GM15510 (cell line): ENCODE results near the gene KMT2B.

Source experiments
- POLR2A ChIP-seq: IDR thresholded peaks from 3 replicates; pipeline ENCODE4 v1.6.1; 2011; ENCODE audit warnings: borderline replicate concordance; ENCODE audit not compliant: insufficient read length; ENCODE audit errors: extremely low read depth

The KMT2B gene

DNA sequence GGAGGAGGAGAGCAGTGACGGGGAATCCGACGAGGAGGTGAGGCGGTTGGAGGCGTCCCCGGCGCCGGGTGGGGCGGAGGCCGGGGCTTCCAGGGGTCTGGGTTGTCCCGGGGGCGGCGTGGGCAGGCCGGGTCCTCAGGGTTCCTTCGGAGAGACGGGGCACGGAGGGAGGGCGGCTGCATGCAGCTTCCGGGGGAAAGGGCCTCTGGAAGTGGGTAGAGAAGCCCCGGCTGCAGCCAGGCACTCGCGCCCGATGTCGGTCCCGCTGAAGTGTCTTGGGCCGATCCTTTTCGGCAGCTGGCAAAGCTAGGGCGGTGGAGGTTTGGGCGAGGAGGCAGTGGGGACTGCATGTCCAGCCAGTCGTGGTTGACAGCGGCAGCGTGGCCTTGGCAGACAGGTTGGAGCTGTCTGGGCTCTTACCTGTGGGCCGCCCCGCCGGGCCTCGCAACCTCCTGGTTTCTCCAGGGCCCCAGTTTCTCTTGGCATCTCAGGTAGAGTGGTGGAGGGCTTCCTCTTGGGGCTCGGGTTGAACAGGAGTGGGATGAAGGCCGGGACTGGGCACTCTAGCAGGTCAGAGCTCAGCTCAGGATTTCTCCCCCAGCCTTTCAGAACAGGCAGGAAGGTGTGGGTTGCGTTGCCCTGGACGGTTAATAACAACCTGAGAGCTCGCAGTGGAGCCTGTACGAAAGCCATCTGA lies 690 bp downstream of the KMT2B start:
- TF ChIP-seq POLR2A: peak; percentile 7

DNA sequence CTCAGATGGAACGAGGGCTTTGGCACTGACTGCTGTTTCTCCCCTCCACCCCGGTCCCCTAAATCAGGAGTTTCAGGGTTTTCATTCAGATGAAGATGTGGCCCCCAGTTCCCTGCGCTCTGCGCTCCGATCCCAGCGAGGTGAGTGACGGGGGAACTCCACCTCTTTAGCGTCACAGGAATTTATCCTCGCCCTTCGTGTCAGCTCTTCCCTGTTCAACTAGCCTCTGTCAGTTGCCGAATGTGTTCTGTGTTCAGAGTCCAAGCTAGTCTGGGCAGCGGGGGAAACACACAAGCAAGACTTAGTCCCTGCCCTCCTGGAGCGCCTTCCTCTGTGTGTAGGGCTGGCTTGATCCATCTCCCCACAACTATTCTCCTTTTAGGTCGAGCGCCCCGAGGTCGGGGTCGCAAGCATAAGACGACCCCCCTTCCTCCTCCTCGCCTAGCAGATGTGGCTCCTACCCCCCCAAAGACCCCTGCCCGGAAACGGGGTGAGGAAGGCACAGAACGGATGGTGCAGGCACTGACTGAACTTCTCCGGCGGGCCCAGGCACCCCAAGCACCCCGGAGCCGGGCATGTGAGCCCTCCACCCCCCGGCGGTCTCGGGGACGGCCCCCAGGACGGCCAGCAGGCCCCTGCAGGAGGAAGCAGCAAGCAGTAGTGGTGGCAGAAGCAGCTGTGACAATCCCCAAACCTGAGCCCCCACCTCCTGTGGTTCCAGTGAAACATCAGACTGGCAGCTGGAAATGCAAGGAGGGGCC lies 1.8 kb downstream of the KMT2B start:
- TF ChIP-seq POLR2A: no peak

DNA sequence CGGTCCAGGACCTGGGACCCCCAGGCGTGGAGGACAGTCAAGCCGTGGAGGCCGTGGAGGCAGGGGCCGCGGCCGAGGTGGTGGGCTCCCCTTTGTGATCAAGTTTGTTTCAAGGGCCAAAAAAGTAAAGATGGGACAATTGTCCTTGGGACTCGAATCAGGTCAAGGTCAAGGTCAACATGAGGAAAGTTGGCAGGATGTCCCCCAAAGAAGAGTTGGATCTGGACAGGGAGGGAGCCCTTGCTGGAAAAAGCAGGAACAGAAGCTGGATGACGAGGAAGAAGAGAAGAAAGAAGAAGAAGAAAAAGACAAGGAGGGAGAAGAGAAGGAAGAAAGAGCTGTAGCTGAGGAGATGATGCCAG lies 2.3 kb downstream of the KMT2B start:
- no peak for TF ChIP-seq POLR2A

DNA sequence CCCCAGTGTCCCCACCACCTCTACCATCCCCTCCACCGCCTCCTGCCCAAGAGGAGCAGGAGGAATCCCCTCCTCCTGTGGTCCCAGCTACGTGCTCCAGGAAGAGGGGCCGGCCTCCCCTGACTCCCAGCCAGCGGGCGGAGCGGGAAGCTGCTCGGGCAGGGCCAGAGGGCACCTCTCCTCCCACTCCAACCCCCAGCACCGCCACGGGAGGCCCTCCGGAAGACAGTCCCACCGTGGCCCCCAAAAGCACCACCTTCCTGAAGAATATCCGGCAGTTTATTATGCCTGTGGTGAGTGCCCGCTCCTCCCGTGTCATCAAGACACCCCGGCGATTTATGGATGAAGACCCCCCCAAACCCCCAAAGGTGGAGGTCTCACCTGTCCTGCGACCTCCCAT lies 2.8 kb downstream of the KMT2B start:
- TF ChIP-seq POLR2A: no peak

DNA sequence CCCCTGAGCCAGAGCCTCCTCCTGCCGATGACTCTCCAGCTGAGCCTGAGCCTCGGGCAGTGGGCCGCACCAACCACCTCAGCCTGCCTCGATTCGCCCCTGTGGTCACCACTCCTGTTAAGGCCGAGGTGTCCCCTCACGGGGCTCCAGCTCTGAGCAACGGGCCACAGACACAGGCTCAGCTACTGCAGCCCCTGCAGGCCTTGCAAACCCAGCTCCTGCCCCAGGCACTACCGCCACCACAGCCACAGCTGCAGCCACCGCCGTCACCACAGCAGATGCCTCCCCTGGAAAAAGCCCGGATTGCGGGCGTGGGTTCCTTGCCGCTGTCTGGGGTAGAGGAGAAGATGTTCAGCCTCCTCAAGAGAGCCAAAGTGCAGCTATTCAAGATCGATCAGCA lies 3.6 kb downstream of the KMT2B start:
- no peak for TF ChIP-seq POLR2A

DNA sequence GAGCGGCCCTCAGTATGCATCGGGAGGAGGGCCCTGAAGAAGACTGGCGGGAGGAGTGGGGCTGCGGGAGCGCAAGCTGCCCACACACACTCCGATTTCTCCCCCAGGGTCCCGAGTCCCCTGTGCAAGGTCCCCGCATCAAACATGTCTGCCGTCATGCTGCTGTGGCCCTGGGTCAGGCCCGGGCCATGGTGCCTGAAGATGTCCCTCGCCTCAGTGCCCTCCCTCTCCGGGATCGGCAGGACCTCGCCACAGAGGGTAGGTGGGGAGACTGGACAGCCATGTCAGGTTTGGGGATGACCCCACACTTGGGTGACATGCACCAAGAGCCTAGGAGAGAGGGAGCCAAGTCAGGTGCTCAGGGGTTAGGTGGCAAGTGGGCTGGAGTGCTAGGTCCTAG lies 4.7 kb downstream of the KMT2B start:
- TF ChIP-seq POLR2A: no peak

DNA sequence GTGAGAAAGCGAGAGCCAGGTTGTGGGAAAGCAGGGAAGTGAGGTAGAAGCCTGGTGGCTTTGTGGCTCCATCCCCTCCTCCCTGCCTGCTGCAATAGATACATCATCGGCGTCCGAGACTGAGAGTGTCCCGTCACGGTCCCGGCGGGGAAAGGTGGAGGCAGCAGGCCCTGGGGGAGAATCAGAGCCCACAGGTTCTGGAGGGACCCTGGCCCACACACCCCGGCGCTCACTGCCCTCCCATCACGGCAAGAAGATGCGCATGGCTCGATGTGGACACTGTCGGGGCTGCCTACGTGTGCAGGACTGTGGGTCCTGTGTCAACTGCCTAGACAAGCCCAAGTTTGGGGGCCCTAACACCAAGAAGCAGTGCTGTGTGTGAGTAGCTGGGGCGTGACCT lies 5.1 kb downstream of the KMT2B start:
- no peak for TF ChIP-seq POLR2A

DNA sequence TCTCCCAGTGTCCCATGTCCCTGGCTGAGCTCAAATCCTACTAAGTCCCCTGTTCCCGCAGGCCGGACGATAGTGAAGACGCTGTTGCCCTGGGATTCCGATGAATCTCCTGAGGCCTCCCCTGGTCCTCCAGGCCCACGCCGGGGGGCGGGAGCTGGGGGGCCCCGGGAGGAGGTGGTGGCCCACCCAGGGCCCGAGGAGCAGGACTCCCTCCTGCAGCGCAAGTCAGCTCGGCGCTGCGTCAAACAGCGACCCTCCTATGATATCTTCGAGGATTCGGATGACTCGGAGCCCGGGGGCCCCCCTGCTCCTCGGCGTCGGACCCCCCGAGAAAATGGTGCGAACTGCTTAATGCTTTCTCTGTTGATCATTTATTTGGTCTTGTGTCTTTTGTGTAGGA lies 5.9 kb downstream of the KMT2B start:
- no peak for TF ChIP-seq POLR2A

DNA sequence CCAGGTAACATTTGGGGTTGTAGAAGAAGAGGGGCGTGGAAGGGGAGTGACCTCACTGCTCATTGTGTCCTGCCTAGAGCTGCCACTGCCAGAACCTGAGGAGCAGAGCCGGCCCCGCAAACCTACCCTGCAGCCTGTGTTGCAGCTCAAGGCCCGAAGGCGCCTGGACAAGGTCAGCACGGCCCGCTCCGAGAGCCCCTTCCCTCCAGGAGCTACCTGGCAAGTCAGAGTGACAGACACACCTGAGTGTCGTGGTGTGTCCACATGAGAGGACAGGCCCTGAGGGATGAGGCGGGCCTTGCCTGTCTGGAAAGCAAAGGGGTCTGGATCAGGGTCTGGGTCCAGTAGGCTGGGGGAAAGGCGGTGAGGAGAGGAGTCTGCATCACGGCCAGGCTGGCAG lies 6.8 kb downstream of the KMT2B start:
- no peak for TF ChIP-seq POLR2A

DNA sequence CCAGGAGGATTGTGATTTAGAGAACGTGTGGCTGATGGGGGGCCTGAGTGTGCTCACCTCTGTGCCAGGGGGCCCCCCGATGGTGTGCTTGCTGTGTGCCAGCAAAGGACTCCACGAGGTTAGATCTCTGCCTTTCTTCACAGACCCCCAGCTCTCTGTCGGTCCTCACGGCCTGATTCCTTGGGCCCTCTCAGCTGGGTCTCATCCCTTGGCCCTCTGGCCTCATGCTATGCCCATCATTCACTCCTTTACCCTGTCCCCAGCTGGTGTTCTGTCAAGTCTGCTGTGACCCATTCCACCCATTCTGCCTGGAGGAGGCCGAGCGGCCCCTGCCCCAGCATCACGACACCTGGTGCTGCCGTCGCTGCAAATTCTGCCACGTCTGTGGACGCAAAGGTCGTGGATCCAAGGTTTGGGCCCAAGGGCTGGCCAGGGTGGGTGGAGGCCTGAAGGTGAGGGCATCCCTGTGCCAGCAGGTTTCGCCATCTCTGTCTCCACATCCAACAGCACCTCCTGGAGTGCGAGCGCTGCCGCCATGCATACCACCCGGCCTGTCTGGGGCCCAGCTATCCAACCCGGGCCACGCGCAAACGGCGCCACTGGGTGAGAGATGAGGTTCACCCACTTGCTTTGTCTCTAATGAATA lies 7.5 kb downstream of the KMT2B start:
- TF ChIP-seq POLR2A: no peak

DNA sequence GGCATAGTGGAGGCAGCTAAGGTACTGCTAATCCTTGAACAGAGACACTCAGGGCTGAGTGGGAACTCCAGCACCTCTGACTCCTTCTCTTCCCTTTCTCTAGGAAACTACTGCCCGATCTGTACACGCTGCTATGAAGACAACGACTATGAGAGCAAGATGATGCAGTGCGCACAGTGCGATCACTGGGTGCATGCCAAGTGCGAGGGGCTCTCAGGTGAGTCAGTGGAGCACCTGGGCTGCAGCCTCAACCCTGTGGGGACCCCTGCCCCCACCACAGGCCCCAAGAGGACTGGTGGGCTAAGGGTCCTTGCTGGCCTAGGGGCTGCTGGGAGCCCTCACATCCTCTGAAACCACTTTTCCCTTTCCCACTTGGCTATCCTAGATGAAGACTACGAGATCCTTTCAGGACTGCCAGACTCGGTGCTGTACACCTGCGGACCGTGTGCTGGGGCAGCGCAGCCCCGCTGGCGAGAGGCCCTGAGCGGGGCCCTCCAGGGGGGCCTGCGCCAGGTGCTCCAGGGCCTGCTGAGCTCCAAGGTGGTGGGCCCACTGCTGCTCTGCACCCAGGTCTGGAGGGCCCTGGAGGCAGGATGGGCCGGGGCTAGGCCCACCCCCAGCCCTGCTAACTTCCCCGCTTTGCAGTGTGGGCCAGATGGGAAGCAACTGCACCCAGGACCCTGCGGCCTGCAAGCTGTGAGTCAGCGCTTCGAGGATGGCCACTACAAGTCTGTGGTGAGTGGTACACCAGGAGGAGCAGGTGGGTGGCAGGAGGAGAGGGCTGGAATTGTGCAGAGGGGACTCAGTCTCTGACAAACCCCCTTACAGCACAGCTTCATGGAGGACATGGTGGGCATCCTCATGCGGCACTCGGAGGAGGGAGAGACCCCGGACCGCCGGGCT lies 9.5 kb downstream of the KMT2B start:
- TF ChIP-seq POLR2A: no peak

DNA sequence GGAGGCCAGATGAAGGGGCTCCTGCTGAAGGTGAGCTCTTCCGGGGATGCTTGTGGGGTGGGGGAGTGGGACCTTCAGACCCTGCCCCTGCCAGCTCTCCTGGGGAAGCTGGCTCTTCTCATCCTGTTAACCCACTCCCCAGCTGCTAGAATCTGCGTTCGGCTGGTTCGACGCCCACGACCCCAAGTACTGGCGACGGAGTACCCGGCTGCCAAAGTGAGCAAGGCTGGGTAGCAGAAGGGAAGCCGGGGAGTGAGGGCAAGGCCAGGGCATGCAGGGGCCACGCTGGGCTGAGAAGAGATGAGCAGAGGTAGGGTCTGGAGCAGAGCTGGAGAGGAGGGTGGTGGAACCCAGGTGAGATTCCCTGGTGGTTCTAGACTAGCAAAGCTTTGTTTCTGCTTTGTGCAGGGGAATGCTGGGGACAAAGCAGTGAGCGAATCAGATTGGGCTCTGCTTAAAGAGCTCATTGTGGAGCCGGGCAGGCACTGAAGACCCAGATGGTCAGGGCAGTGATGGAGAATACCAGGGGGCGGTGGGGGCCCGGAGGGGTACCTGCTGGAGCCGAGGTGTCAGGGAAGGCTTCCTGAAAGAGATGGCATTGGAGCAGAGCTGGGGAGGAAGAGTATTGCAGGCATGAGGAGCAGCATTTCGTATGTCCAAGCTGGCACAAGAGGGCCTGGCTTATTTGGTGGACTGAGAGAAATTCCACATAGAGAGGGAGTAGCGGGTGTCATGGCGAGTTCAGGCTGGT lies 10.3 kb downstream of the KMT2B start:
- no peak for TF ChIP-seq POLR2A

DNA sequence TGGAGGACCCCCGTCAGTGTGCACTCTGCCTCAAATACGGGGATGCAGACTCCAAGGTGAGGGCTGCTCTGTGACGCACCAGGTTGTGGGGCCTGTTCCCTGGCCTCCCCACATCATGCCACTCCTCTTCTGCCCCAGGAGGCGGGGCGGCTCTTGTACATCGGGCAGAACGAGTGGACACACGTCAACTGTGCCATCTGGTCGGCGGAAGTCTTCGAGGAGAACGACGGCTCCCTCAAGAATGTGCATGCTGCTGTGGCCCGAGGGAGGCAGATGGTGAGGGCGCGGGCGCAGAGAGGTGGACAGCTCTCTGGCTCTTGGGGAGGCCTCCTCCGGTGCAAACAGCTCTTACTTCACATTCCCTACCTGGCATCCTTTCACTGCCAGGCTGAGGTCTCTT lies 11.2 kb downstream of the KMT2B start:
- no peak for TF ChIP-seq POLR2A

DNA sequence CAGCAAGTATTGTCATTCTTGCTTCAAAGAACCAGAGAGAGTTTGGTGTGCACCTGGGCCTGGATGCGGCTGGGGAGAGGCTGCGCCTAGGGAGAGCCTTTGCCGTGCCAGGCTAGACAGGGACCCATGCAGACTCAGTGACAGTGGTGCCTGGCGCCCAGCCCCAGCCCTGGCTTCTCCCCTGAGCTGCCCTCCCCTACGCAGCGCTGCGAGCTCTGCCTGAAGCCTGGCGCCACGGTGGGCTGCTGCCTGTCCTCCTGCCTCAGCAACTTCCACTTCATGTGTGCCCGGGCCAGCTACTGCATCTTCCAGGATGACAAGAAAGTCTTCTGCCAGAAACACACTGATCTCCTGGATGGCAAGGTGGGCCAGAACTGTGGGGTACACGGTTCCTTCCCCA lies 12.0 kb downstream of the KMT2B start:
- no peak for TF ChIP-seq POLR2A
